ENCODE data around the gene TMCO1. TPM values are rescaled to one million over a fixed set of nuclear protein-coding genes. Genes with fewer than 3 reads are reported as not detected.
"Not testable (repeated sequence)": the region's sequence is repeated elsewhere in the genome, so short reads cannot be mapped to it uniquely, and the experiment has no call there.

TMCO1 gene
- total RNA-seq, 4 donors from 2014 or later = 31.4 to 53.8 (median 46.0) TPM

DNA sequence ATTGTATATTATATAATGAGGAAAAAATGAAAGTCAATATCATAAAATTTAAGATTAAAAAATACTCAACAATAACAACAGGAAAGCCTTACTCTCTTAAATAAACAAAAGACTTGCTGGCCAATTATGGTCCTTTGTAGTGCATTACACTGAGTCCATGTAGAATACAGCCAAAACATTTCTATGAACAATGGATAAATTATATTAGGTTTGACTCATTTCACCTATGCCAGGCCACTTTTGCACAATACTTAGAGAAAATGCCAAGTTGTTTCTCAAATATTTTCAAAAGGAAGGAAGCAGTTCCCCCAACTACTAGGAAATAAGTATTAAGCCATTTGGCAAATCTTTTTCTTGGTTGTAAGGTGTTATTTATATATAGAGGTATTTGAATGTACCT lies 38.9 kb upstream of the TMCO1 start:
- Histone ChIP-seq H3K36me3 (no peaks in the 10 kb centered on the region), H3K4me3 (no peak overlapping the region), H3K9me3 (no peaks in the 10 kb centered on the region), H3K4me1 (no peaks in the 10 kb centered on the region), H3K27me3 (no peaks in the 10 kb centered on the region), H3K27ac (no peak overlapping the region)
- TF ChIP-seq, protein P1, sequence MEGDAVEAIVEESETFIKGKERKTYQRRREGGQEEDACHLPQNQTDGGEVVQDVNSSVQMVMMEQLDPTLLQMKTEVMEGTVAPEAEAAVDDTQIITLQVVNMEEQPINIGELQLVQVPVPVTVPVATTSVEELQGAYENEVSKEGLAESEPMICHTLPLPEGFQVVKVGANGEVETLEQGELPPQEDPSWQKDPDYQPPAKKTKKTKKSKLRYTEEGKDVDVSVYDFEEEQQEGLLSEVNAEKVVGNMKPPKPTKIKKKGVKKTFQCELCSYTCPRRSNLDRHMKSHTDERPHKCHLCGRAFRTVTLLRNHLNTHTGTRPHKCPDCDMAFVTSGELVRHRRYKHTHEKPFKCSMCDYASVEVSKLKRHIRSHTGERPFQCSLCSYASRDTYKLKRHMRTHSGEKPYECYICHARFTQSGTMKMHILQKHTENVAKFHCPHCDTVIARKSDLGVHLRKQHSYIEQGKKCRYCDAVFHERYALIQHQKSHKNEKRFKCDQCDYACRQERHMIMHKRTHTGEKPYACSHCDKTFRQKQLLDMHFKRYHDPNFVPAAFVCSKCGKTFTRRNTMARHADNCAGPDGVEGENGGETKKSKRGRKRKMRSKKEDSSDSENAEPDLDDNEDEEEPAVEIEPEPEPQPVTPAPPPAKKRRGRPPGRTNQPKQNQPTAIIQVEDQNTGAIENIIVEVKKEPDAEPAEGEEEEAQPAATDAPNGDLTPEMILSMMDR (IDR thresholded peaks at IDR 0.05) = no peak
- no peak for TF ChIP-seq POLR2AphosphoS5 (IDR thresholded peaks at IDR 0.05)
- TF ChIP-seq POLR2A (IDR thresholded peaks at IDR 0.05) = no peak
- TF ChIP-seq EP300 (IDR thresholded peaks at IDR 0.05) = no peak
- no peak for DNase-seq (ENCODE audit: low spot score in 2 of 2)

- H3K27ac ChIP-seq; H3K9me3 ChIP-seq; DNase-seq (ENCODE audit: low spot score in 2 of 2); H3K4me3 ChIP-seq; H3K36me3 ChIP-seq; H3K27me3 ChIP-seq; H3K4me1 ChIP-seq: not testable (repeated sequence)
- WGBS = 82% methylated on average over 1 of the region's 1 CpG
Measured at GRCh38 chr1:165804513-165804912, 35.8 kb upstream of the TMCO1 start.

DNA sequence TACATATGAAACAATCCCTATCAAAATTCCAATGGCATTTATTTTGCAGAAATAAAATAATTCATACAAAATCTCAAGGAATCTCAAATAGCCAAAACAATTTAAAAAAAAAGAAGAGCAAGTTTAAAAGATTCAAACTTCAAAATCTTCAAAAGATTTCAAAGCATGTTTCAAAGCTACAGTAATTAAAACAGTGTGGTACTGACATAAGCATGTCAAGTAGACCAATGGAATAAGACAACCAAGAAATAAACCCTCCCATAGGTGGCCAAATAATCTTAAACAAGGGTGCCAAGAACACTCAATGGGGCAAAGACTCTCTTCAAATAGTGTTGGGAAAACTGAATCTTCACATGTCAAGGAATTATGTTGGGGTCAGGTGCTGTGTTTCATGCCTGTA lies 30.7 kb upstream of the TMCO1 start:
- no peak overlapping the region for H3K27ac ChIP-seq
- TF ChIP-seq POLR2AphosphoS5 (IDR thresholded peaks at IDR 0.05) (no peak), POLR2A (IDR thresholded peaks at IDR 0.05) (no peak), EP300 (IDR thresholded peaks at IDR 0.05) (no peak)
- TF ChIP-seq, protein P1 (IDR thresholded peaks at IDR 0.05) = no peak
- peaks cover 5% of the 10 kb centered on the region for H3K9me3 ChIP-seq
- no peaks in the 10 kb centered on the region for H3K36me3 ChIP-seq
- DNase-seq (ENCODE audit: low spot score in 2 of 2) = no peak
- no peaks in the 10 kb centered on the region for H3K27me3 ChIP-seq
- H3K4me1 ChIP-seq = no peaks in the 10 kb centered on the region
- no peak overlapping the region for H3K4me3 ChIP-seq

GRCh38 chr1:165795894-165796293 lies 27.2 kb upstream of the TMCO1 start:
- H3K27ac ChIP-seq = no peak overlapping the region
- 86% methylated on average over 2 of the region's 2 CpGs for WGBS

GRCh38 chr1:165793951-165794350 lies 25.3 kb upstream of the TMCO1 start:
- Histone ChIP-seq H3K9me3 (no peaks in the 10 kb centered on the region), H3K4me3 (no peak overlapping the region), H3K27me3 (no peaks in the 10 kb centered on the region), H3K36me3 (no peaks in the 10 kb centered on the region), H3K4me1 (no peaks in the 10 kb centered on the region), H3K27ac (no peak overlapping the region)
- 62% methylated on average over 2 of the region's 2 CpGs for WGBS
- TF ChIP-seq POLR2AphosphoS5 (IDR thresholded peaks at IDR 0.05) = no peak
- no peak for TF ChIP-seq EP300 (IDR thresholded peaks at IDR 0.05)
- no peak for TF ChIP-seq POLR2A (IDR thresholded peaks at IDR 0.05)
- TF ChIP-seq, protein P1 (IDR thresholded peaks at IDR 0.05) = no peak
- DNase-seq (ENCODE audit: low spot score in 2 of 2) = no peak

More at GRCh38 chr1:165795894-165796293, 27.2 kb upstream of the TMCO1 start:
- TF ChIP-seq, protein P1 (IDR thresholded peaks at IDR 0.05) = no peak
- no peak for TF ChIP-seq POLR2AphosphoS5 (IDR thresholded peaks at IDR 0.05)
- TF ChIP-seq EP300 (IDR thresholded peaks at IDR 0.05) = no peak
- no peak for TF ChIP-seq POLR2A (IDR thresholded peaks at IDR 0.05)
- Histone ChIP-seq H3K4me1 (no peaks in the 10 kb centered on the region), H3K4me3 (no peak overlapping the region), H3K36me3 (no peaks in the 10 kb centered on the region), H3K9me3 (peaks cover 5% of the 10 kb centered on the region), H3K27me3 (no peaks in the 10 kb centered on the region)
- no peak for DNase-seq (ENCODE audit: low spot score in 2 of 2)

GRCh38 chr1:165787741-165788140 lies 19.1 kb upstream of the TMCO1 start:
- Histone ChIP-seq H3K4me1 (no peaks in the 10 kb centered on the region), H3K27me3 (no peaks in the 10 kb centered on the region), H3K27ac (no peak overlapping the region), H3K9me3 (no peaks in the 10 kb centered on the region), H3K4me3 (no peak overlapping the region), H3K36me3 (no peaks in the 10 kb centered on the region)
- DNase-seq (ENCODE audit: low spot score in 2 of 2) = no peak
- WGBS = 100% methylated on average over 1 of the region's 1 CpG
- TF ChIP-seq, protein P1 (IDR thresholded peaks at IDR 0.05) = no peak
- TF ChIP-seq EP300 (IDR thresholded peaks at IDR 0.05) (no peak), POLR2A (IDR thresholded peaks at IDR 0.05) (no peak), POLR2AphosphoS5 (IDR thresholded peaks at IDR 0.05) (no peak)

- not testable (repeated sequence) for DNase-seq (ENCODE audit: low spot score in 2 of 2); H3K4me3 ChIP-seq; H3K9me3 ChIP-seq; H3K27me3 ChIP-seq; H3K27ac ChIP-seq; H3K36me3 ChIP-seq; H3K4me1 ChIP-seq
- WGBS = 98% methylated on average over 5 of the region's 11 CpGs
Measured at GRCh38 chr1:165783519-165783918, 14.9 kb upstream of the TMCO1 start.

DNA sequence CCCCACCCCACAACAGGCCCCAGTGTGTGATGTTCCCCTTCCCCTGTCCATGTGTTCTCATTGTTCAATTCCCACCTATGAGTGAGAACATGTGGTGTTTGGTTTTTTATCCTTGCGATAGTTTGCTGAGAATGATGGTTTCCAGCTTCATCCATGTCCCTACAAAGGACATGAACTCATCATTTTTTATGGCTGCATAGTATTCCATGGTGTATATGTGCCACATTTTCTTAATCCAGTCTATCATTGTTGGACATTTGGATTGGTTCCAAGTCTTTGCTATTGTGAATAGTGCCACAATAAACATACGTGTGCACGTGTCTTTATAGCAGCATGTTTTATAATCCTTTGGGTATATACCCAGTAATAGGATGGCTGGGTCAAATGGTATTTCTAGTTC lies 9.5 kb upstream of the TMCO1 start:
- WGBS = 87% methylated on average over 3 of the region's 3 CpGs
- H3K27me3 ChIP-seq; H3K36me3 ChIP-seq; H3K27ac ChIP-seq; H3K9me3 ChIP-seq; H3K4me3 ChIP-seq; H3K4me1 ChIP-seq; DNase-seq (ENCODE audit: low spot score in 2 of 2): not testable (repeated sequence)

Measured in suprapubic skin (tissue), 4 donors.